ENCODE data around the gene MYLK. TPM values are rescaled to one million over a fixed set of nuclear protein-coding genes. Genes with fewer than 3 reads are reported as not detected.

The MYLK gene
- total RNA-seq, 4 donors from 2014 or later: 9.7 to 92.8 (median 32.5) TPM

GRCh38 chr3:123576122-123576521, 308.0 kb downstream of the MYLK start:
- 87 to 91% methylated on average over 3 of the region's 3 CpGs for WGBS, 2 donors
- no peak for DNase-seq (ENCODE audit: low spot score in 2 of 2)
- no peak overlapping the region for H3K4me3 ChIP-seq (ENCODE audit: low read depth, poor library complexity, severe bottlenecking)
- TF ChIP-seq CTCF (IDR thresholded peaks at IDR 0.05) (no peak), POLR2A (IDR thresholded peaks at IDR 0.05) (no peak)
- intact Hi-C loops (cut with DNase I; ENCODE audit: low total_unique reads): no loop called here

- intact Hi-C loops (cut with DNase I; ENCODE audit: low total_unique reads): no loop called here
Observed at GRCh38 chr3:123571973-123572365, 312.2 kb downstream of the MYLK start.

GRCh38 chr3:123571264-123571972, 312.7 kb downstream of the MYLK start:
- WGBS, 2 donors: 58 to 59% methylated on average over 4 of the region's 4 CpGs
- no peak for TF ChIP-seq CTCF (IDR thresholded peaks at IDR 0.05)
- TF ChIP-seq POLR2A (IDR thresholded peaks at IDR 0.05): no peak
- DNase-seq (ENCODE audit: low spot score in 2 of 2): no peak
- no peak overlapping the region for H3K4me3 ChIP-seq (ENCODE audit: low read depth, poor library complexity, severe bottlenecking)
- intact Hi-C loops (cut with DNase I; ENCODE audit: low total_unique reads): no loop called here

More at GRCh38 chr3:123571973-123572365, 312.2 kb downstream of the MYLK start:
- no peak for TF ChIP-seq POLR2A (IDR thresholded peaks at IDR 0.05)
- no peak for TF ChIP-seq CTCF (IDR thresholded peaks at IDR 0.05)
- no peak for DNase-seq (ENCODE audit: low spot score in 2 of 2)
- H3K4me3 ChIP-seq (ENCODE audit: low read depth, poor library complexity, severe bottlenecking): no peak overlapping the region
- WGBS, 2 donors: 63 to 94% methylated on average over 2 of the region's 2 CpGs

GRCh38 chr3:123568875-123569274, 315.3 kb downstream of the MYLK start:
- no peak overlapping the region for H3K4me3 ChIP-seq (ENCODE audit: low read depth, poor library complexity, severe bottlenecking)
- DNase-seq (ENCODE audit: low spot score in 2 of 2): no peak
- intact Hi-C loops (cut with DNase I; ENCODE audit: low total_unique reads): no loop called here
- no peak for TF ChIP-seq CTCF (IDR thresholded peaks at IDR 0.05)
- no peak for TF ChIP-seq POLR2A (IDR thresholded peaks at IDR 0.05)

GRCh38 chr3:123568034-123568433, 316.1 kb downstream of the MYLK start:
- no peak for DNase-seq (ENCODE audit: low spot score in 2 of 2)
- H3K4me3 ChIP-seq (ENCODE audit: low read depth, poor library complexity, severe bottlenecking): no peak overlapping the region
- intact Hi-C loops (cut with DNase I; ENCODE audit: low total_unique reads): no loop called here
- WGBS, 2 donors: 93 to 98% methylated on average over 7 of the region's 7 CpGs
- TF ChIP-seq CTCF (IDR thresholded peaks at IDR 0.05) (no peak), POLR2A (IDR thresholded peaks at IDR 0.05) (no peak)

- no peak overlapping the region for H3K4me3 ChIP-seq (ENCODE audit: low read depth, poor library complexity, severe bottlenecking)
- WGBS, 2 donors: 83 to 85% methylated on average over 6 of the region's 6 CpGs
- no peak for TF ChIP-seq POLR2A (IDR thresholded peaks at IDR 0.05)
- no peak for TF ChIP-seq CTCF (IDR thresholded peaks at IDR 0.05)
- intact Hi-C loops (cut with DNase I; ENCODE audit: low total_unique reads): no loop called here
- no peak for DNase-seq (ENCODE audit: low spot score in 2 of 2)
Observed at GRCh38 chr3:123564056-123564455, 320.1 kb downstream of the MYLK start.

Data from lower leg skin (tissue), 4 donors.